PC-9 (cell line): ENCODE results near the gene FLYWCH2.

Experiments
- CTCF ChIP-seq: fragments of 200-600 bp; sonication (generic); conservative IDR thresholded peaks from 2 replicates; pipeline ENCODE4 v1.6.1; 2017; ENCODE audit warnings: mixed run types, antibody characterized with exemption, mild to moderate bottlenecking, moderate library complexity
- EZH2 ChIP-seq: fragments of 200-600 bp; sonication (generic); IDR thresholded peaks from 2 replicates; pipeline ENCODE4 v1.8.0; 2017; ENCODE audit warnings: antibody characterized with exemption, low read depth

DNA sequence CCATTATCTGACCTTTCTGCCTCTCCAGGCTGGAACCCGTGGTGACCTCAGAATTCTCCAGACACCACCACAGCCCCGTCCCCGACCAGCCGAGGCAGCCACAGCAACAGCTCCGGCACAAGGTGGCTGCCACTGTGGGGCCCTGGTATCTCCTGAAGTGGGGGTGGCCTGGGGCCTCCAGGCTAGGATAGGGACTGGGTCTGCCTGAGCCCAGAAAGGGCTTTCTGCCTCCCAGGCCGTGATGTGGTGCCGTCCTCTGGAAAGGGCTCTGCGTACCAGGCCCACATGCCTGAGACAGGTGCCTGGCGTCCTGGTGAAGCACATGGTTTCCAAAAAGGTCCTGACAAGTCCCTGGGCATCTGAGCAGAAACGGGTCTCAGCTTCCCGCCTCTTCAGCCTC lies 45.8 kb downstream of the FLYWCH2 start:
- no peak for TF ChIP-seq CTCF
- no peak for TF ChIP-seq EZH2
